Measurements from ENCODE around the gene SOS1. TPM values are rescaled to one million over a fixed set of nuclear protein-coding genes. Genes with fewer than 3 reads are reported as not detected.

Gene SOS1
- total RNA-seq, 4 donors from 2014 or later: 48.6 to 64.2 (median 58.6) TPM

- Histone ChIP-seq H3K36me3 (no peaks in the 10 kb centered on the region), H3K4me3 (peak overlapping the region in 1 of 2 donors; percentile 55), H3K9me3 (no peaks in the 10 kb centered on the region), H3K4me1 (peaks cover 0 to 15% (median 5%) of the 10 kb centered on the region in 3 donors), H3K27me3 (no peaks in the 10 kb centered on the region), H3K27ac (peak overlapping the region in 1 of 4 donors; percentile 41)
- ATAC-seq: peak; percentile 27
- no peak for TF ChIP-seq EP300 (IDR thresholded peaks at IDR 0.05)
- TF ChIP-seq CTCF (IDR thresholded peaks at IDR 0.05): no peak
- no peak for TF ChIP-seq POLR2AphosphoS5 (IDR thresholded peaks at IDR 0.05)
- no peak for TF ChIP-seq POLR2A (IDR thresholded peaks at IDR 0.05)
- 53 to 93% methylated on average over 4 to 9 of the region's 34 CpGs for WGBS, 2 donors (ENCODE audit: low coverage in 1 of 2)
Observed at GRCh38 chr2:38960609-38961320, 160.1 kb downstream of the SOS1 start.

GRCh38 chr2:38959938-38960608 lies 160.8 kb downstream of the SOS1 start:
- H3K27ac ChIP-seq: peak overlapping the region in 2 of 4 donors; percentile 38 to 41

GRCh38 chr2:38959466-38959865 lies 161.4 kb downstream of the SOS1 start:
- H3K27me3 ChIP-seq: no peaks in the 10 kb centered on the region
- no peaks in the 10 kb centered on the region for H3K36me3 ChIP-seq
- peak overlapping the region in 1 of 2 donors; percentile 55 for H3K4me3 ChIP-seq
- WGBS, 2 donors (ENCODE audit: low coverage in 1 of 2): 90 to 95% methylated on average over 4 to 5 of the region's 24 CpGs
- H3K4me1 ChIP-seq: peaks cover 0 to 15% (median 5%) of the 10 kb centered on the region in 3 donors
- no peak for ATAC-seq
- no peak for TF ChIP-seq CTCF (IDR thresholded peaks at IDR 0.05)
- TF ChIP-seq POLR2AphosphoS5 (IDR thresholded peaks at IDR 0.05): no peak
- TF ChIP-seq POLR2A (IDR thresholded peaks at IDR 0.05): no peak
- TF ChIP-seq EP300 (IDR thresholded peaks at IDR 0.05): no peak
- no peaks in the 10 kb centered on the region for H3K9me3 ChIP-seq
- H3K27ac ChIP-seq: no peak overlapping the region

More at GRCh38 chr2:38959938-38960608, 160.8 kb downstream of the SOS1 start:
- H3K9me3 ChIP-seq: no peaks in the 10 kb centered on the region
- H3K36me3 ChIP-seq: no peaks in the 10 kb centered on the region
- peak; percentile 94 for ATAC-seq
- WGBS, 2 donors (ENCODE audit: low coverage in 1 of 2): no CpG with 5 or more reads among the region's 97 CpGs
- H3K27me3 ChIP-seq: no peaks in the 10 kb centered on the region
- peaks cover 0 to 15% (median 5%) of the 10 kb centered on the region in 3 donors for H3K4me1 ChIP-seq
- TF ChIP-seq EP300 (IDR thresholded peaks at IDR 0.05) (no peak), CTCF (IDR thresholded peaks at IDR 0.05) (peak in 2 of 4 experiments; percentile 0 to 38)
- peak overlapping the region; percentile 15 to 55 for H3K4me3 ChIP-seq

- H3K27ac ChIP-seq: no peak overlapping the region
- H3K9me3 ChIP-seq: no peaks in the 10 kb centered on the region
- no peaks in the 10 kb centered on the region for H3K27me3 ChIP-seq
- no peak for ATAC-seq
- H3K36me3 ChIP-seq: no peaks in the 10 kb centered on the region
- no peak overlapping the region for H3K4me3 ChIP-seq
- H3K4me1 ChIP-seq: peaks cover 0 to 15% (median 5%) of the 10 kb centered on the region in 3 donors
- WGBS, 2 donors (ENCODE audit: low coverage in 1 of 2): 95 to 100% methylated on average over 1 to 3 of the region's 5 CpGs
- TF ChIP-seq CTCF (IDR thresholded peaks at IDR 0.05) (no peak), EP300 (IDR thresholded peaks at IDR 0.05) (no peak), POLR2A (IDR thresholded peaks at IDR 0.05) (no peak), POLR2AphosphoS5 (IDR thresholded peaks at IDR 0.05) (no peak)
Observed at GRCh38 chr2:38957972-38958371, 162.9 kb downstream of the SOS1 start.

Measured in gastroesophageal sphincter (tissue), 4 donors.